GM21619 (cell line): Measurements from ENCODE around the gene SMIM30.

Source experiments
- ATAC-seq: cut with Tn5 transposase; IDR thresholded peaks from one replicate; pipeline ENCODE4 v1.9.1; 2021; ENCODE audit not compliant: unreplicated experiment

SMIM30 gene

GRCh38 chr7:113109718-113110117 lies 8.6 kb downstream of the SMIM30 start:
- ATAC-seq: no peak

GRCh38 chr7:113100121-113100603 lies 18.2 kb downstream of the SMIM30 start:
- ATAC-seq: no peak

- ATAC-seq: no peak
These were observed 19.0 kb downstream of the SMIM30 start for GRCh38 chr7:113099284-113099919.

GRCh38 chr7:113094517-113095249 lies 23.7 kb downstream of the SMIM30 start:
- peak; percentile 51 for ATAC-seq

- peak; percentile 49 for ATAC-seq
These were observed 24.8 kb downstream of the SMIM30 start for GRCh38 chr7:113093561-113093960.

- no peak for ATAC-seq
These were observed 25.6 kb downstream of the SMIM30 start for GRCh38 chr7:113092762-113093161.

- no peak for ATAC-seq
These were observed 31.0 kb downstream of the SMIM30 start for GRCh38 chr7:113087071-113087998.

- peak; percentile 56 for ATAC-seq
These were observed 31.9 kb downstream of the SMIM30 start, which contains the start of gene GPR85 for GRCh38 chr7:113086431-113086888. Gene GPR85 (minus strand): TSS chr7:113086827. CDS start chr7:113084721, 2,106 bp downstream.

GRCh38 chr7:113085781-113086390 lies 32.5 kb downstream of the SMIM30 start:
- ATAC-seq: peak; percentile 11

- no peak for ATAC-seq
These were observed 33.7 kb downstream of the SMIM30 start for GRCh38 chr7:113084496-113085172.

GRCh38 chr7:113083816-113084495 lies 34.4 kb downstream of the SMIM30 start:
- ATAC-seq: no peak

GRCh38 chr7:113083132-113083815 lies 35.1 kb downstream of the SMIM30 start:
- peak; percentile 48 for ATAC-seq

- ATAC-seq: no peak
These were observed 40.0 kb downstream of the SMIM30 start for GRCh38 chr7:113078331-113078730.

- ATAC-seq: no peak
These were observed 41.7 kb downstream of the SMIM30 start for GRCh38 chr7:113076703-113077102.

GRCh38 chr7:113071465-113071864 lies 46.9 kb downstream of the SMIM30 start:
- ATAC-seq: peak; percentile 54
